ENCODE results near the gene EFNA5.

EFNA5 gene

GRCh38 chr5:107477492-107477891, 193.2 kb downstream of the EFNA5 start:
- H3K9ac ChIP-seq (ENCODE audit: low read depth, low read length) = no peak overlapping the region
- H3K4me1 ChIP-seq (ENCODE audit: insufficient read depth, low read length) = peaks cover 69% of the 10 kb centered on the region
- no peaks in the 10 kb centered on the region for H3K36me3 ChIP-seq (ENCODE audit: insufficient read depth, low read length)
- no peak overlapping the region for H3K4me3 ChIP-seq (ENCODE audit: low read length)
- H3K9me3 ChIP-seq (ENCODE audit: insufficient read depth, low read depth, low read length) = no peaks in the 10 kb centered on the region
- peak overlapping the region; percentile 7 for H3K27ac ChIP-seq (ENCODE audit: low read depth, low read length)
- no peaks in the 10 kb centered on the region for H3K27me3 ChIP-seq (ENCODE audit: insufficient read depth, low read length)

- no peaks in the 10 kb centered on the region for H3K9me3 ChIP-seq (ENCODE audit: insufficient read depth, low read depth, low read length)
- H3K27me3 ChIP-seq (ENCODE audit: insufficient read depth, low read length) = no peaks in the 10 kb centered on the region
- H3K36me3 ChIP-seq (ENCODE audit: insufficient read depth, low read length) = no peaks in the 10 kb centered on the region
- H3K4me1 ChIP-seq (ENCODE audit: insufficient read depth, low read length) = peaks cover 73% of the 10 kb centered on the region
- H3K4me3 ChIP-seq (ENCODE audit: low read length) = no peak overlapping the region
- WGBS = no CpG with 5 or more reads among the region's 1 CpG
- no peak overlapping the region for H3K27ac ChIP-seq (ENCODE audit: low read depth, low read length)
- H3K9ac ChIP-seq (ENCODE audit: low read depth, low read length) = no peak overlapping the region
Observed at GRCh38 chr5:107476783-107477182, 194.0 kb downstream of the EFNA5 start.

- H3K36me3 ChIP-seq (ENCODE audit: insufficient read depth, low read length) = no peaks in the 10 kb centered on the region
- H3K9me3 ChIP-seq (ENCODE audit: insufficient read depth, low read depth, low read length) = no peaks in the 10 kb centered on the region
- no peak overlapping the region for H3K4me3 ChIP-seq (ENCODE audit: low read length)
- no peaks in the 10 kb centered on the region for H3K27me3 ChIP-seq (ENCODE audit: insufficient read depth, low read length)
- no peak overlapping the region for H3K9ac ChIP-seq (ENCODE audit: low read depth, low read length)
- 87% methylated on average over 3 of the region's 4 CpGs for WGBS
- no peak overlapping the region for H3K27ac ChIP-seq (ENCODE audit: low read depth, low read length)
- H3K4me1 ChIP-seq (ENCODE audit: insufficient read depth, low read length) = peaks cover 81% of the 10 kb centered on the region
Observed at GRCh38 chr5:107474716-107475489, 195.8 kb downstream of the EFNA5 start.

DNA sequence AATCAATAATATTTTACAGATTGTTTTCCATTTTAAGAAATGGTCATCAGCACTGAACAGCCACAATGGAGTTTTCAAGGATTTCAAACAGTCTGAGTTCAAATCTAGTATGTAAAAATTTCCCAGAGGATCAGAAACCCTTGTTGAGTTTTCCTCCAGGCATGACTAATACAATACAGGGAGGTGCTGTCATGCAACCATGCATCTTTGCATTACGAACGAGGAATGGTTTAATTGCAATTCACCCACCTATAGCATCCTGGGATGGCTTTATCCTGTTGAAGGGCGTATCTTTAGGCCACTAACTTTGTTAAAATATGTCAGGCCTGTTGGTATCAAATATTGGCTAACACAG, 196.4 kb downstream of the EFNA5 start:
- Histone ChIP-seq H3K9me3 (ENCODE audit: insufficient read depth, low read depth, low read length) (no peaks in the 10 kb centered on the region), H3K4me1 (ENCODE audit: insufficient read depth, low read length) (peaks cover 81% of the 10 kb centered on the region), H3K36me3 (ENCODE audit: insufficient read depth, low read length) (no peaks in the 10 kb centered on the region), H3K4me3 (ENCODE audit: low read length) (no peak overlapping the region), H3K9ac (ENCODE audit: low read depth, low read length) (no peak overlapping the region), H3K27me3 (ENCODE audit: insufficient read depth, low read length) (no peaks in the 10 kb centered on the region), H3K27ac (ENCODE audit: low read depth, low read length) (no peak overlapping the region)
- 96% methylated on average over 3 of the region's 3 CpGs for WGBS

- H3K4me3 ChIP-seq (ENCODE audit: low read length) = no peak overlapping the region
- peaks cover 81% of the 10 kb centered on the region for H3K4me1 ChIP-seq (ENCODE audit: insufficient read depth, low read length)
- under 1% methylated on average over 2 of the region's 2 CpGs for WGBS
Observed at GRCh38 chr5:107472620-107473064, 198.1 kb downstream of the EFNA5 start.

GRCh38 chr5:107470295-107470582, 200.5 kb downstream of the EFNA5 start:
- Histone ChIP-seq H3K9ac (ENCODE audit: low read depth, low read length) (no peak overlapping the region), H3K36me3 (ENCODE audit: insufficient read depth, low read length) (no peaks in the 10 kb centered on the region), H3K27me3 (ENCODE audit: insufficient read depth, low read length) (no peaks in the 10 kb centered on the region), H3K9me3 (ENCODE audit: insufficient read depth, low read depth, low read length) (no peaks in the 10 kb centered on the region), H3K4me3 (ENCODE audit: low read length) (no peak overlapping the region), H3K27ac (ENCODE audit: low read depth, low read length) (no peak overlapping the region), H3K4me1 (ENCODE audit: insufficient read depth, low read length) (peaks cover 85% of the 10 kb centered on the region)
- no CpG with 5 or more reads among the region's 1 CpG for WGBS

More at GRCh38 chr5:107472620-107473064, 198.1 kb downstream of the EFNA5 start:
- H3K9me3 ChIP-seq (ENCODE audit: insufficient read depth, low read depth, low read length) = no peaks in the 10 kb centered on the region
- H3K9ac ChIP-seq (ENCODE audit: low read depth, low read length) = no peak overlapping the region
- no peaks in the 10 kb centered on the region for H3K27me3 ChIP-seq (ENCODE audit: insufficient read depth, low read length)
- H3K36me3 ChIP-seq (ENCODE audit: insufficient read depth, low read length) = no peaks in the 10 kb centered on the region
- H3K27ac ChIP-seq (ENCODE audit: low read depth, low read length) = peak overlapping the region; percentile 33; the same call in 1 of the 2 replicates

- Histone ChIP-seq H3K4me3 (ENCODE audit: low read length) (no peak overlapping the region), H3K27me3 (ENCODE audit: insufficient read depth, low read length) (no peaks in the 10 kb centered on the region), H3K4me1 (ENCODE audit: insufficient read depth, low read length) (peaks cover 85% of the 10 kb centered on the region), H3K36me3 (ENCODE audit: insufficient read depth, low read length) (no peaks in the 10 kb centered on the region), H3K9me3 (ENCODE audit: insufficient read depth, low read depth, low read length) (no peaks in the 10 kb centered on the region), H3K27ac (ENCODE audit: low read depth, low read length) (no peak overlapping the region), H3K9ac (ENCODE audit: low read depth, low read length) (no peak overlapping the region)
- WGBS = 84% methylated on average over 3 of the region's 5 CpGs
Observed at GRCh38 chr5:107469485-107470294, 201.0 kb downstream of the EFNA5 start.

- 87% methylated on average over 2 of the region's 2 CpGs for WGBS
- Histone ChIP-seq H3K9me3 (ENCODE audit: insufficient read depth, low read depth, low read length) (no peaks in the 10 kb centered on the region), H3K4me3 (ENCODE audit: low read length) (no peak overlapping the region), H3K9ac (ENCODE audit: low read depth, low read length) (no peak overlapping the region), H3K4me1 (ENCODE audit: insufficient read depth, low read length) (peaks cover 85% of the 10 kb centered on the region), H3K36me3 (ENCODE audit: insufficient read depth, low read length) (no peaks in the 10 kb centered on the region), H3K27me3 (ENCODE audit: insufficient read depth, low read length) (no peaks in the 10 kb centered on the region), H3K27ac (ENCODE audit: low read depth, low read length) (no peak overlapping the region)
Observed at GRCh38 chr5:107469064-107469463, 201.7 kb downstream of the EFNA5 start.

GRCh38 chr5:107468276-107468675, 202.5 kb downstream of the EFNA5 start:
- H3K9ac ChIP-seq (ENCODE audit: low read depth, low read length) = no peak overlapping the region
- no peak overlapping the region for H3K27ac ChIP-seq (ENCODE audit: low read depth, low read length)
- WGBS = 84% methylated on average over 1 of the region's 1 CpG
- H3K27me3 ChIP-seq (ENCODE audit: insufficient read depth, low read length) = no peaks in the 10 kb centered on the region
- H3K4me3 ChIP-seq (ENCODE audit: low read length) = no peak overlapping the region
- no peaks in the 10 kb centered on the region for H3K9me3 ChIP-seq (ENCODE audit: insufficient read depth, low read depth, low read length)
- no peaks in the 10 kb centered on the region for H3K36me3 ChIP-seq (ENCODE audit: insufficient read depth, low read length)
- peaks cover 84% of the 10 kb centered on the region for H3K4me1 ChIP-seq (ENCODE audit: insufficient read depth, low read length)

GRCh38 chr5:107467137-107467932, 203.4 kb downstream of the EFNA5 start:
- H3K36me3 ChIP-seq (ENCODE audit: insufficient read depth, low read length) = no peaks in the 10 kb centered on the region
- WGBS = 80% methylated on average over 5 of the region's 5 CpGs
- H3K9ac ChIP-seq (ENCODE audit: low read depth, low read length) = no peak overlapping the region
- no peaks in the 10 kb centered on the region for H3K27me3 ChIP-seq (ENCODE audit: insufficient read depth, low read length)
- peaks cover 75% of the 10 kb centered on the region for H3K4me1 ChIP-seq (ENCODE audit: insufficient read depth, low read length)
- no peak overlapping the region for H3K4me3 ChIP-seq (ENCODE audit: low read length)
- no peak overlapping the region for H3K27ac ChIP-seq (ENCODE audit: low read depth, low read length)
- H3K9me3 ChIP-seq (ENCODE audit: insufficient read depth, low read depth, low read length) = no peaks in the 10 kb centered on the region

GRCh38 chr5:107466233-107466769, 204.4 kb downstream of the EFNA5 start:
- Histone ChIP-seq H3K4me3 (ENCODE audit: low read length) (no peak overlapping the region), H3K36me3 (ENCODE audit: insufficient read depth, low read length) (no peaks in the 10 kb centered on the region), H3K27me3 (ENCODE audit: insufficient read depth, low read length) (no peaks in the 10 kb centered on the region), H3K9ac (ENCODE audit: low read depth, low read length) (no peak overlapping the region; the same call in 1 of the 2 replicates), H3K4me1 (ENCODE audit: insufficient read depth, low read length) (peaks cover 75% of the 10 kb centered on the region), H3K27ac (ENCODE audit: low read depth, low read length) (no peak overlapping the region), H3K9me3 (ENCODE audit: insufficient read depth, low read depth, low read length) (no peaks in the 10 kb centered on the region)
- 86% methylated on average over 10 of the region's 10 CpGs for WGBS
